GM19035 (cell line): ENCODE results near the gene IMPDH1.

Experiments used
- ATAC-seq: cut with Tn5 transposase; IDR thresholded peaks from one replicate; pipeline ENCODE4 v1.9.1; 2021; ENCODE audit not compliant: unreplicated experiment

Gene IMPDH1

DNA sequence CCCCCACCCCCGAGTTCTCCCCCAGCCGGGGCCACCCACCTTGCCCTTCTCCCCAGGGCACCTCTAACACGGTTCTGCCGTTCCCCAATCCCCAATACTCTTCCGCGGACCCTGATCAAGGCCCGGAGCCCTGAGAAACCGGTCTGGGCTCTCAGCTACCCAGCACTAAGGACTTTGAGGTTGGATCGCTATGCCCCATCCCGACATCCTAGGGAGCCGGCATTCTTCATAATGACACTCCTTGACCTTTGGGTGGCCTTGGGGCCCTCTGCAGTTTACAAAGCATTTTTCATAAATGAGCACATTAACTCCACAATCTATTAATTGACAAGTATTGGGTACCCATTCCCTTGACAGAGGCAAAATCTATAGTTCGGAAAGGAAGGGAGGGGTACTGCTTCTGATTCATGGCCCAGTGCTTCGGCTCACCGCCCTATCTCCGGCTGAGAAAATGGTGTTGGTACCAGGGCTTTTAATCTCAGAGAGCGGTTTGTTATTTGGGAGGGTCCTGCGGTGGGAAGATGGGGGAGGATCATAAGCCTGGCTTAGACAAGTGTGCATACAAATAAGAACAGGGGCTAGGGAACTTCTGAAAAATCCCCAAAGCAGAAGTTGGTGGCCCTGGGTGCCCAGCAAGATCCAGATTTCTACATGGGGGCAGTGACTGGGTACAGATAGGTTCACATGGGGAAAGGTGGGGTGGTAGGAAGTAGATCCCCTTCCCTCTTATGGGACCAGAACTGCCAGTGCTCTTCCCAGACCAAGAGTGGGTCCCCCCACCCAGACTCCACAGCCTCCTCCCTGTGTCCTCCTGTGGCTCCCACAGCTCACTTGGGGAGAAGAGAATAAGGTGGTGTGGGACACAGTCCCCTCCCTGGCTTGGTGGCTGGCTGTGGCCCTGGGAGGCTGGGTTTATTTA lies 3.2 kb downstream of the IMPDH1 start:
- ATAC-seq = no peak

DNA sequence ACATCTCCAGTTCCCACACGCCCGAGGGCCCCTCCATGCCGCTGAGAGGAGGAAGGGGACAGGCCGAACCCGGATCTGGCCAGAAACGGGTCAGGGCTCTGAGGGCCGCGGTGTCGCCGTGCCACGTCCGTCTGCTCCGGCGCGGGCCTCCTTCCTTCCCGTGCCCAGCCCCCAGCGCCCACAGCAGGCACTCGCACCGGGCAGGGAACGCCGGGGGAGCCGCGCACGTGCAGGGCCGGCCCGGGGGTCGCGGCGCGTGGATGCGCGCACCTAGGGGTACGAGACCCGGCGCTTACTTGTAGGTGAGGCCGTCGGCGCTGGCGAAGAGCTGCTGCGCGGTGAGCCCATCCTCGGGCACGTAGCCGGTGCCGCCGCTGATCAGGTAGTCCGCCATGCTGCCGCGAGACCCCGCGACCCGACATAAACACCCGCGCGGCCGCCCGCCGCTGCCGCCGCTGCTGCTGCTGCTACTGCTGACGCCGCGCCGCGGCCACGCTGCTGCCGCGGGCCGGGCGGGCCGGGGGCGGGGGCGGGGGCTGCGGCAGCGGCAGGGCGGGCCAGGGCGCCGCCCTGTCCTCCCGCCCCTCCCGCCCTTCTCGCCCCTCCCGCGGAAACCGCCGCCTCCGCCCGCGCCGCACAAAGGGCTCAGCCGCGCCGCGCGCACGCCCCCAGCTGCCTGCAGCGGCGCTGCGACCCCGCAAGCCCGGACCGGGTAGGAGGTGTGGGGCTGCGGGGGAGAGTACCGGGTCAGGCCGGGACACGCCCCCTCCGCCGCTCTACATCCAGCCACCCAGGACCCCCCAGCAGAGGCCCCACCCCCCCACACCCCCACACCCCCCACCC lies 4.1 kb downstream of the IMPDH1 start:
- ATAC-seq = no peak

DNA sequence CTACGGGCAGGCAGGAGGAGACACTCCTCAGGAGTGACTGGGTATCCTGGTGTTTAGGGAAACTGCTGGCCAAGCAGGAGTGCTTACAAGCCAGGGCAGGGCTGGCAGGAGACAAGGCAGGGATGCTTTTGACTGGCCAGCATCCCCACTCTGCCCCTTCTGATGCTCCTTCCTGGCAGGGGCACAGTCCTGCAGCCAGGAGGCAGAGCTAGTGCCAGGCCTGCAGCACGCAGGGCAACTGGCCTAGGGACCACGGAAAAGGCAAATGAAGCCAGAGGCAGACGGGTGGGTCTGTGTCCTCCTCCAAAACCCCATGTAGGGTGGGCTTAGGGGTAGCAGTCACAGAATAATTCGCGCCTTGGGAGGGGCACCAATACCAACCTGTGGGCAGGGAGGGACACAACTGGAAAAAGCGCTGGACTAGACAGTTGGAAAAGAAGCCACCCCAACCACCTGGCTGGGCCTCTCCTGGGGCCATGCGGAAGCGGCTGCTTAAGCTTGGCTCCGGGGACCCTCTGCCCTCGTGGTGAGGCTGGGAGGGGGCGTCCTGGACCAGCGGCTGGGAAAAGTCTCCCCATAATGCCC lies 4.8 kb downstream of the IMPDH1 start:
- no peak for ATAC-seq

DNA sequence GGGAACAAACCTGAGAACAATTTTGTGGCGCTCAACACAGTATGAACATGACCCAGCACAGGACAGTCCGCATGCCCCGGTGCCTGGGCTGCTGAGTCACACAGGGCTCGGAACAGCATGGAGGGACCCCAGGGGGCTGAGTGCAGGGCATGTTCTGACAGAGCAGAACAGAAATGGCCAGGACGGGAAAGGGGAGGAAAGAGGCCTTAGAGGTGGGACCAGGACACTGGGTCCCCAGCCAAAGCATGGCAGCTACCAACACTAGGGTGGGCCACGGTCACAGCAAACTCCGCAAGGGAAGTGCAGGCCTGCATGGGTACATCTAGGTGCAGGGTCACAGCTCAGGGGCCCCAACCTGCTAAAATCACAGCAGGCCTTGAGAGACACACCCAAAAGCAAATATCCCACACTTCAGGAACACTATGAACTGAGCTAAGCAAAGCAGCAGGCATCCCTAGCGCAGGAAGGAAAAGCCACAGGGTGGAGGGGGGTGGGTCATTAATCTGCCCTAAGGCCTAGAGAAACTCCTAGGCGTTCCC lies 5.6 kb downstream of the IMPDH1 start:
- no peak for ATAC-seq

DNA sequence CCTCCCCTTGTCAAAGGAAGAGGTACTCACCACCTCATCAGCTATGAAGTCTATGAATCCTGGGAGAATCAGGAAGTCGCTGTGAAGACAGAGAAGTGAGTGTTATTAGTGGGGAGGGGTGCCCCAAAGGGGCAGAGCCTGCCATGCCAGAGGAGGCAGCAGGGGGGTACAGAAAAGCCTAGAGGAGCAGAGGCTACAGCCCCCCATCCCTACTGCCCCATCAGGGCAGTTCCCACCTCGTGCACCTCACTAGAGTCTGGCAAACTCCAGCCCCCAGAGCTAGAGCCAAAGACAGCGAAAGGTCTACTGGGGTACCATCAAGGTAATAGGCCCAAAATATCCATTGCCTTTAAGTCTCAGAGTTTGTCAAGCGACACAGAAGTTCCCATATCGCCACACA lies 6.1 kb downstream of the IMPDH1 start:
- ATAC-seq = no peak

DNA sequence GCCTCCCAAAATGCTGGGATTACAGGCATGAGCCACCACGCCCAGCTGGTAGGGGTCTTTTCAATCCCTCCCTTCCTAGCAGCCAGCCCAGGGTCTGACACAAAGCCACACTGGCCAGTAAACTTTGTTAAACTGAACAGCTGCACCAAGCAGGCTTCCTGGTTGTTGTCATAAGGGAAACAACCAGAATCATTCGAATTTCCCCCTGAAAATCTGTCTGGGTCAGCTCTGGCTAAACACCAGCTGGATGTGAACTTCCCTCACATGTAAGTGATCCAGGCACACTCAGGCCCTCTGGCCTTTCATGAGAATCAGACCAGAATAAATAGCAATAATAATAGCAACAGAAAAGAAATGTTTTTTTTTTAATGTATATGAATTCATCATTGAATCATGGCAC lies 7.4 kb downstream of the IMPDH1 start:
- ATAC-seq = no peak

DNA sequence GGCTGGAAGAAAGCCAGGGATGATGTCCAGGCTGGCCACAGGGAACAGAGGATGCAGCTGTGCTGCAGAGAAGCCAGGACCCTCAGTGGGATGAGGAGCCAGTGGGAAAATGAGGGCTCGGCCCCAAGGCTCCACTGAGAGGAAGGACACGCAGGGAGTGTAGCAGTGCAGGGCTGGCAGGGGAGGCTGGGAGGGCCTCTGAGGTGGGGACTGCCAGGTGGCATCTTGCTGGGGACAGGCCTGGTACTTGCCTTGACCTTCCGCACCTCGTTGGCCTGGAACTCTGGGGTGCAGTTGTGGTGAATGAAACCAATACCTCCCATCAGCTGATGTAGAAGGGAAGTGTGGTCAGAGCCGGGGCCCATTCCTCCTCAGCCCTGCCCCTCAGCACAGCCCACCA lies 9.2 kb downstream of the IMPDH1 start:
- ATAC-seq = no peak

DNA sequence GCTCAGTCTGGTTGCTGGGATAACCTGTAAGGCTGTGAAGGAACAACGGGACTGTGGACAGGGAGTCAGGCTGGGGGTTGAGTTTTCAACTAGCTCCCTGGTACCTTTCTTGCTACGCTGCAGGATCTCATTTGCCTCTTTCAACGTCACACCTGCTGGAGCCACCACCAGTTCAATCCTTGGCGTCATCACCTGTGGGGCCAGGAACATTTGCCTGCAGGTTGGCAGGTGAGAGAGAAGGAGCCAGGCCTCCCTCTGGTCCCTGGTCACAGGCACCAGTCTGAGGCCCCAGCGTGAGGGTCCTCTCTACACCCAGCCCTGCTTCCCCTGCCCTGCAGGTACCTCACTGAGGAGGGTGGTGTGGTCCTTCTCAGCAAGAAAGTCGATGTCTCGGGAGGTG lies 9.8 kb downstream of the IMPDH1 start:
- no peak for ATAC-seq

DNA sequence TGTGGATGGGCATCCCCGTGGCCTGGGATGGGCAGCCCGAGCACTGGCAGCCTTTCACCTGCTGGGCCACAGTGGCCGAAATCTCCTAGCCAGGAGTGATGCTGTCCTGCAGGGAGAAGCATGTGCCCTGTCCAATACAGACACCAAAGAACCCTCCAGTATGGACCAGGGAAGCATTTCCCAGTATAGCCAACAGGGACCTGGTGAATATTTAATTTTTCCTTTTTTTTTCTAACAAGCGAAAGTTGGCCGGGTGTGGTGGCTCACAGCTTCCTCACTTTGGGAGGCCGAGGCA lies 11.0 kb downstream of the IMPDH1 start:
- peak; percentile 25 for ATAC-seq

DNA sequence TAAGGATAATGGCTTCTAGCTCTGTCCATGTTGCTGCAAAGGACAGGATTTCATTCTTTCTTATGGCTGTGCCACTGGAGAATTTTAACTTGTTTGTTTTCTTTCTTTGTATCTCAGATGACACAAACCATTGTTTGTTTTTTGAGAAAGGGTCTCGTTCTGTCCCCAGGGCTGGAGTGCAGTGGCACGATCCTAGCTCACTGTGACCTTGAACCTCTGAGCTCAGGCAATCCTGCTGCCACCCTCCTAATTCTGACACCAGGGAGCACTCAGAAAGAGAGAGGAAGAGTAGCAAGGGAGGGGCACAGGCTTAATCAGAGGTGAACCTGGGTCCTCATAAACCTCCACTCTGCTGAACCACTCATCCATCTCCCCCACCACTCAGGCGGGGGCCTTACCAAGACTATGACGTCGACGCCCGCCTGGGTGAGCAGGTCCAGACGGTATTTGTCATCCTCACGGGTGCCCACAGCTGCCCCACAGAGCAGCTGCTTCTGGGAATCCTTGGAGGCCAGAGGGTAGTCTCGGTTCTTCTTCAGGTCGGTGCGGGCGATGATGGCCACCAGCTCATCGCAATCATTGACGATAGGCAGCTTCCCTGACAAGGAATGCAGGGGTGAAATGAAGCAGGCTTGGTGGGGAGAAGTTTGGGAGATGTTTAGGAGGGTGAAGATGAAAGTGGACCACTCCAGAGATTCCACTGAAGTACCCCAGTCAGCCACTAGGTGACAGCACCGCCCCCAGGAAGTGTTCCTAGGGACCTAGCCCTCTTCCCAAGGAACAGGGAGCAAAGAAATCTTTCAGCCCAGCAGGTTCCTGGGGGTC lies 11.6 kb downstream of the IMPDH1 start:
- peak; percentile 56 for ATAC-seq

DNA sequence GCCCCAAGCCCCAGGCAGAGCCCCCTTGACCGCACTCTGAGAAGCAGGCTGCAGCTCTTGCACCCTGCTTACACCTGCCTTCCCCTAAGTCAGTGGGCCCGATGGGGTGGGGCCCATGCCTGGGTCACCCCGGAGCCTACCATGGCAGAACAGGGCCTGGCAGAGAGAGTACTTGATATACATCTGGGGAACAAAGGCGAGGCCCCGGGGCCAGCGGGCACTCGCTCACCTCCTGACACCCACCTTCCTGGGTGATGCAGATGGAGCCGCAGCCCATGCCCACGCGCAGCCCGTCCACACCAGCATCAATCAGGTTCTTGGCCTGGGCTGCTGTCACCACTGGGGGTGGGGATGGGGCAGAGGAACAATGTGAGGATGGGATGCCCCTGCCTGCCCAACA lies 13.4 kb downstream of the IMPDH1 start:
- no peak for ATAC-seq

DNA sequence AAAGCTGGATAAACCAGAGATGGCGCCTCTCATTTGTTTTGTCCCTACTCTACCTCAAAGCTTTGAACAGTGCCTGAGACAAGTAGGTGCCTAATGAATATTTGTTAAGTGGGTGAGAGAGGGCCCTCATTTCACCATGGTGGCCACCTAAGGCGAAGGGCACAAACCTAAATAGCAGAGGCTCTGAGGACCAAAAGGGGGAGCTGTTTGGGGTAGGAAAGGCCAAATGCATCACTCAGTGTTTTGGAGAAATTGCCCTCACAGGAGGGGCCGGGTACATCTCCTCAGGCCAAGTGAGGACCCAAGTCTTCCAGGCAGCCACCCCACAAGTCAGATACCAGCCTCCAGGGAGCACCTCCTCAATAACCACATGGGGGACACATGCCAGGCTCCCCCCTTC lies 14.0 kb downstream of the IMPDH1 start:
- no peak for ATAC-seq

DNA sequence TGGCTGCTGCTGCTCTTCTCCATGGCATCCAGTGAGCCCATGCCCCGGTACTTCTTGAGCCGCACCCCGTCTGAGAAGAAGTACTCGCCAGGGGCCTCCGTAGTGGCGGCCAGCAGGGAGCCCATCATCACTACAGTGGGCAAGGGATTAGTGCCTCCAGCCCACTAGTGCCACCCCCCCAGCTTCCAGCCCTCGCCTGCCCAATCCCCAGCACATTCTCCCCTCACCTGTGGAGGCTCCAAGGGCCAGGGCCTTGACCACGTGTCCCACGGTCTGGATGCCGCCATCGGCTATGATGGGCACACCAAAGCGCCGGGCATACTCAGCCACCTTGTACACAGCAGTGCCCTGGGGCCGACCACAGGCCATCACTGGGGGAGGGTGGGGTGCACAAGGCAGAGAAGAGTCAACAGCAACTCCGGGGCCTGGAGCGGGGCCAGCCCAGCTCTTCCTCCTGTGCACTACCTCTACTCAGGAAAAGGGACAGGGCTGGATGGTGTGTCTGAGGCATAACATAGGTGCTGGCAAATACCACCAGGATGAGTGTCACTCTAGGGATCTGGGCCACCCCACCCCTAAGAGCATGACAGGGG lies 14.8 kb downstream of the IMPDH1 start:
- no peak for ATAC-seq

DNA sequence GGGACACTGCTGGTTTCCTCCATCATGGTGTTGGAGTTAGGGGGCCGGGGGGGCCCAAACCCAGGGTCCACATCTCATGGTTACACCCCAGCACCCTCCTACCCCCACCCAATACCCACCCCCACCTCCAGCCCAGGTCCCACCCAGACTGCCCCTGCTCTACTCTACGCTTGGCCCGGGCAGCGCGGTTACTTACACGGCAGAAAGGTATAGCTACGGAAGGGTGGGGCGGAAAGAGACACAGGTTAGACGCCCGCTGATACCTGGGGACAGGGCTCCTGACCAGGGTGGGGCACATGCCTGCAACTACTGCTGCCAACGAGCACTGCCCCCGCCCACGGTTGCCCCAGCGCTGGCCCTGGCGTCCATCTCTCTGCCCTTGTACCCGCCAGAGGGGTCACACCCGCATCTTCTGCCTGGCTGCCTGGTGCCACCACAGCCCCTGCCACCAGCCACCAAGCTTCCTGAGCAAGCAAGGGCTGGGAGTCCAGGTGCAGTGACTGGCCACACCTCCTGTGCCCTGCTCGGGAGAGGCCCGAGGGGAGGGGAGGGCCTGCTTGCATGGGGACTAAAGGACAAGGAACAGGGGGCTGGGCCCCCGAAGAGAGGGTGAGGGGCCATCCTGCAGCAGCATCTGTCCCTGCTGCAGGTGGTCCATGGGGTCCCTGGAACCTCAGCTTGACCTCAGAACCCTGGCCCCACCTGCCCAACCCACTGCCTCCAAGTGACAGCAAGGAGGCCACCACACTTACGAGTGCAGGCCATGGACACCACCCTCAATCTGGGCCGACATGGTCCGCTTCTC lies 16.1 kb downstream of the IMPDH1 start:
- ATAC-seq = no peak

DNA sequence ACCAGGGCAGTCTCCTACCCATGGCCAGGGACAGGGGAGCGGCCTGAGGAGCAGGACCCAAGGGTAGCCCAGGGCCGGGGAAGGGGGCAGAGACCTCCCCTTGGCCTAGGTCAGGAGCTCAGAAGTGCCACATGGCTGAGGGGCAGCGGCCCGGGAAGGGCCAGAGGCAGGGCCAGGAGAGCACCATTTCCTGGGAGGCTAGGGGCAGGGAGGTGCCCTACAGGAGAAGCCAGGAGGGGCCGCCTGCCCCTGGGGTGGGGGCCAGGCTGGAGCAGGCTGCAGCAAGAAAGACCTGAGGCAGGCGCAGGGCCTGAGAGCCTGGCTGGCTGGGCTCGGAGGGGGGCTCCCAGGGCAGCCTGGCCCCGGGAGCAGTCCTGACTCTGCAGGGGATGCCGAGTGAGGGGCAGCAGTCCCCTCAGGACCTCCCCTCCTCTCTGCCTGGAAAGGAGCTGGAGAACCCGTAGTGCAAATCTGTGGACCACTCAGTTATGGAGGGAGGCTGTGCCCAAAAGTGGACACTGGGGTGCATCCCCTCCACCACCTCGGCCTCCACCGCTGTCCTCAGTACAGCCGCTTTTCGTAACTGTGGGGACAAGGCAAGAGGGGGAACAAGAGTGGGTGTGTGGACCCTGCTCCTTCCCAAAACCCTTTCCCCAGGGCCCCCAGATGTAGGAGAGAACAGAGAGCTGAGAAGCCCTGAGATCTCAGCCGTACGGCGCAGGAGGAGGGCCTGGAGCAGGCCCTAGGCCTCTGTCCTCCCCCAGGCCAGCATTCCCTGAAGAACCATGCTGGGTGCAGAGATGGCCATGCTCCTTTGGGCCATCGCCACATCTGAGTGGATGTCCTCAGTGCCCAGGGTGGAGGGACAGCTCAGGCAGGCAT lies 17.1 kb downstream of the IMPDH1 start:
- no peak for ATAC-seq

DNA sequence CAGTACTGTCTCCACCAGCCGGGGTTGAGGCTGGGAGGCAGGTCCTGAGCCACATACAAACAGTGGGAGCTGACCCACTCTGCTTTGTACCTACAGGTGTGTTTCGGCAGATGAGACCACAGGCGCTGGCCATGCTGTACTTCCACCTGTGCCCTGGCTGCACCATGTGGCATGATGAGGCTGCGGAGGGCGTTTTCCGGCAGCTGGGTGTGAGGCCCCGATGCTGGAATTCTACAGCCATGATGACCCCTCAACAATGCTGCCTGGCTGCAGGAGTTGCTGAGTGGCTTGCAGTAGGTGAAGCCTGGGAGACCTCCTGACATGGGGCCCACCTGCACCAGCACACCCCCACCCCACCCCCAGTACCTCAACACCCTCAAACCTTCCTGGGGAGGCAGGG lies 18.0 kb downstream of the IMPDH1 start:
- ATAC-seq = no peak

DNA sequence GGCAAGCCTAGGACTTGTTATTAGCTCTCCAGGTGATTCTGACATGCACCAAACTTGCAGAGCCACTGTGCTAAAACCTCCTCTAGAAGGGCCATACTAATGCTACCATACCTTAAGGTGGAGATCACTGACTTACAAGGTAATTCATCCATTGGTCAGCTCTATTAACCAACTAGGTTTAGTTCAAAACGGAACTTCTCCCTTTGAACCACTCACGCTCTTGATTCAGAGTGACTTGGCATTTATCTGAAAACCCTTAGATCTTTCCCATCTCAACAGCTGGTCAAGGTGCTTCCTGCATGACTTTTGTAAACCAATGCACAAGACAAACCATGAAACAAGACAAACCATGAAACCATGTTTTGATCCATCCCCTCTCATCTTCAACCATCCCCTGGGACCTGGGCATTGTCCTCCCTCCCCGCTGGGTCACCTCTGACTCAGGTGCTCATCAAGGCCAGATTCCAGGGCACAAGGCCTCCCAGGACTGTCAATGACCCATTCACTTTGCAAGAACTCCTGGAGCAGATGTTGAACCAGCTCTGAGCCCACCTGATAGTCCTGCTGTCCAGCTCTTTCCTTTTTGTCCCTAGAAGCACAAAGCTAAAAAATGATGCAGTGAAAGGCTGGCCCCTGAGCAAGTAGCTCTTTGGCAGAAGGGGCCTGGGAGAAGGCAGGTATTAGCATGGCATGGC lies 18.8 kb downstream of the IMPDH1 start:
- no peak for ATAC-seq
